ELR (cell line): ENCODE data around the gene ARHGAP6.
"Not testable (repeated sequence)": the region's sequence is repeated elsewhere in the genome, so short reads cannot be mapped to it uniquely, and the experiment has no call there.

ENCODE experiments used
- DNase-seq: peaks from one replicate; pipeline ENCODE4 v3.0.0-alpha.2; 2015; ENCODE audit warnings: low read depth

Gene ARHGAP6

DNA sequence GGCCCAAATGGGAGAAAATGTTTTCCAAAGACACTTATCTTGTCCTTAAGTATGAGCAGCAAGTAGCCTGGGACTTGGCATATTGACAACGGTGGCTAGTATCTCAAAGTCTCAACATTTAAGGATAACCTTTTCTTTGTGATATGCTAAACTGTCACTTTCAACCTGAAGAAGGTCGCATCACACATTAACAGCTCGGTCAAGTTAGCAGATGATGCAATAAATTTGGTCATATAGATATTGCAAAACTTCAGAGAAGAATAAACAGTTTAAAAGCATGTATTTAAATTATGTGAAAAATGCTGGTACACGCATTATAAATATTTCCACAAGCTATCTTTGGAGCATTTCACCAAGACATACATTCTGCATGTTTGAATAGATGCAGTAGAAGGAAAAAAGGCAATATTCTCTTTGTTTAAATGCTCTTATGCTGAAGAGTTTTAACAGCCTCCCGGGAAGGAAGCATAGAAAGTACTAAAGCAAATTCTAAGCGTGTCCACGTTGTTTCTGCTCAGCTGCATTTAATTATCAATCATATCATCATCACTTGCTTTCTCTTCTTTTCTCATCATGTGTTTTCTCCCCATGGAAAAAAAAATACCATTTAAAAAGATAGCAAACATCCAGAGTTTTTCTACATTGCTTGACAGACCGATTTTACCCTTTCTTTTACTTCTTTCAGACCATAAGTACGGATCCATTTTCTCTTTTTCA lies 24.2 kb downstream of the ARHGAP6 start:
- DNase-seq = no peak

DNA sequence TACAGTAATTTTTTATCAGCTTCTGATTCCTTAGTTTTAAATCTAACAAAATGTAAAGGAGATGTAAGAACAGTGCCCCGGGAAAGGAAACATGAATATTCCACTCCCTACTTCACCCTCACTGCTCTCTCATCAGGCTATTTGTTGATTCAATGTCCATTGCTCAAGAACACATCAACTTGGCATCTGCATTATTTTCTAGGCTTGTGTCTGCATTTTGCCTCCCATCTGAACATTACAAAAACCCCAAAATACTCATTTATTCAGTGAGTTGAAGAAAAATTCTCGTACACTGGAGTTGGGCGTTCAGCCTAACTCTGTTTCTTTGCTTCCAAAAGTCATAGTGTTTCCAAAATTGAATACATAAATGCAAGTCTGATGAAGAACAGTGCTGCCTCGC lies 25.6 kb downstream of the ARHGAP6 start:
- no peak for DNase-seq

DNA sequence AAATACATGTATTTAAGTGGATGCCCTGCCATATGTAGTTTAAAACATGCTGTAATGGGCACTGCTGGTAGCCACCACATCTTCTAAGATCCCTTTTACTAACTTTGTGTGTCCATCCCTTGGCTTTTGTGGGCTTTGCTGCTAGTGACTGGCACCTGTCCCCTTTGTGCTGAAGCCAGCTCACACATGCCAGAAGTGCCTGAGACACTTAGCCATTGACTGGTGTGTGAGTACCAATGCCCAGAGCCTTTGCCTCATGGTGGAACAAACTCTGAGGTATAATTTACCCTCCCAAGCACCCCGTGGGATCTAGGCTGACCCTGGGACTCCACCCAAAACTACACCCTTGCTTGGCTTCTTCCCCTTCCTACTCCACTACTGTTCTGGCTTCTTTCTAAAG lies 33.0 kb downstream of the ARHGAP6 start:
- no peak for DNase-seq

DNA sequence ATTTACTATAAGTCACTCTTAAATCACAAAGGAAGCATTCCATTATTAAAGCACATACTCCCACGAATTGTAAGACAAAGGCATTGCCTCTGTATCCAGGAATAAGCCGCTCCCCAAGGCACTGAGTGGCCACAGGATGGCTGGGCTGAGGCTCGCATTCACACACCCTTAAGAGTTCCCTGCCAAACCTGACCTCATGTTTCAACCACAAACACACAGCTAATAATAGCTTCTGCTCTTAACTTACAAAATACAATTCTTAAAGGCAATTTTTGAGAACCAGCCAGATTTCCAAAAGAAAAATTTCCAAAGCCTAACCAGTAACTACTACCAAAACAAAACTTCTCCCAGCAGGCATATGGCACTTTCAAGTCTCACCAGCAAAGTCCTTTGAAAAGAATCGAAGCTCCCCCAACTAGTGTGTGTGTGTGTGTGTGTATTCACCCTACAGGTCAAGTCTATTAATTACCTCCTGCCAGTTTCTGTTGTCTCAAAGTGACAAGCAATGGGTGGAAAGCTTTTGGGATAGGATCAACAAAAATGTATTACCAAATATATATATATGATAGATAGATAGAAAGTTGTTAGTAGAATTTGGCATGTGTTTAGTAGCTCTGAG lies 36.0 kb downstream of the ARHGAP6 start:
- peak; percentile 14 for DNase-seq

DNA sequence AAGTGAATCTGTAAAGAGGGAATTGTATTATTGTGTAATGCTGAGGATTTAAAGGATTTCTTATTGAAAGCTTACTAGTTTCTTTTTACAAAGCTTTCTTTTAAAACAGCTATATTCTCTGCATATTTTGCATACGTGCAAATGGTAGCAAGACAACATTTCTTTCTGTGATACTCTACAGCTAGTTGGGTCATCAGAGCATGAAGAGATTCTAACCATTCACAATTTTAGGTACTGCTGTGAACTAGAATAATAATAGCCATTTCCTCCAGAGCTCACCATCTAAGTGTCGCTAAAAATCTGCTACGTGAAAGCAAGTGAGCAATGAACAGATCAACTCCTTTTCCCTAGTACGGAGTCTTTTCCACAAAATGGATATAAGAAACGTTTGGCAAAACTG lies 37.3 kb downstream of the ARHGAP6 start:
- no peak for DNase-seq

DNA sequence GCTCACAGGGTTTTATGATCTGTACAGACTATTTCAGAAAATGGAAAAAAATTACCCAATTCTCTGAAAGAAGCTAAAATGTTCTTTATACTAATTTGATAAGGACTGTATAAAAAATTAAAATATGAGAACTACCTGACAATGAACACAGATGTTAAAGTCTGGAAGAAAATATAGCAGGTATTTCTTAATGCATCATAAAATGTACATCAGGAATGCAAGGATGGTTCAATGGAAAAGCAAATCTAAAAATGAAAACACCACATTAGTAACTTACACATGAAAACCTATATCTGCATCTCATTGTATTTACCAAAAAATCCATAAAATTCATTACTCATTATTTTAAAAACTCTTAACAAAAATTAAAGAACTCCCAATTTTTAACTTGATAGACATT lies 39.4 kb downstream of the ARHGAP6 start:
- DNase-seq = no peak

DNA sequence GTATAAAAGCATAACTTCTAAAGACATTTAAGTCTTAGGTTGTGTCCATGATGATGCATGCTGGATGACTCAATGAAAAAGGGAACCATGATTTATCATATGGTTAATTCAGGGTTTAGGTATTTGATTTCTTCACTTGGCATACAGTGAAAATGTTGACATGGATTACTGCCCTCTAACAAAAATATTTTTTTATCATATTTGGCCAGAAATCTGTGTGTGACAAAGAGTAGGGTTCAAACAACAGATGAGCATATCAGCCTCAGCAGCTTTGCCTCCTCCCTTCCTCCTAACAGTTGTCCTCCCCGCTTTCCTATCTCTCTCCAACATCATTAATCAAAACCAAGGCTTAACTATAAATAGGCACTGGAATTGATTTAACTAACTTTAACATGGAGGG lies 46.3 kb downstream of the ARHGAP6 start:
- DNase-seq = peak; percentile 46

DNA sequence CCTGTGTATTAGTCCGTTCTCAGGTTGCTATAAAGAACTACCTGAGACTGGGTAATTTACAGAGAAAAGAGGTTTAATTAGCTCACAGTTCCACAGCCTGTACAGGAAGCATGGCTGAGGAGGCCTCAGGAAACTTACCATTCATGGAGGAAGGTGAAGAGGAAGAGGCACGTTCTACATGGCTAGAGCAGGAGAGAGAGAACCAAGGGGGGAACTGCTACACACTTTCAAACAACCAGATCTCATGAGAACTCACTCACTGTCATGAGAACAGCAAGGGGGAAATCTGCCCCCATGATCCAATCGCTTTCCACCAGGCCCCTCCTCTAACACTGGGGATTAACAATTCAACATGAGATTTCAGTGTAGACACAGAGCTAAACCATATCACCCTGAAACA lies 51.5 kb downstream of the ARHGAP6 start:
- DNase-seq = not testable (repeated sequence)

DNA sequence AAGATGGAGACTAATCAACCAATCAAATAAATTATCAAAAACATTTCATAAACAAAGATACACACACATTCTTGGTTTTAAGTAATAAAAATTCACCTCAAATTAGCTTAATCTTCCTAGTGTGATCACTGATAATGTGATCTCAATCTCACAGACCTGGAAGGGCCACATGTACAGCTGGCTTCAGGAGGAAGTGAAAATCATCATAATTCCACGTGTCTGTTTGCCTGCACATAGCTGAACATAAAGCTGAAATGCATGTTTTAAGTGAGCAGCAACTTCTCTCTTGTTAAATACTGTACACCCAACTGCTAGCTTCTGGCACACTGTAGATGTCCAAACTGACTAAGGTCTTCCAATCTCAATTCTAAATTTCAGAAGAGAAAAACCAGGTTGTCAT lies 53.8 kb downstream of the ARHGAP6 start:
- no peak for DNase-seq

DNA sequence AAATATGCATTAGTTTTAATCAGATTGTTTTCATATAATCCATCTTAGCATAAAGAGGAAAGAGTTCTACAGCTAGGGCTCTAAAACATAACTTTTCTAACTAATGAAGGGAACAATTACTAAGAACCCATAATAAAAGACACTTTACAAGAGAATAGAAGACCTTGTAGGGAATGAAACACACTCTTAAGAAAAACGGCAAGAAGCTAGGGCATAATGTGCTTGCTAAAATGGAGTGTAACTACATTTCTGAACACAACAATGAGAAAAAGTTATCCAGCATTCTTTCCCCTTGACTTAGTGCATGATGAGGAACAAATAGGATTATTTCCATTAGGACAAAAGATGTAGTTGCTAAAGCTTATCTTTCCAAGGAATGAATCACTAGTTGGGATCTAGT lies 54.6 kb downstream of the ARHGAP6 start:
- DNase-seq = no peak

DNA sequence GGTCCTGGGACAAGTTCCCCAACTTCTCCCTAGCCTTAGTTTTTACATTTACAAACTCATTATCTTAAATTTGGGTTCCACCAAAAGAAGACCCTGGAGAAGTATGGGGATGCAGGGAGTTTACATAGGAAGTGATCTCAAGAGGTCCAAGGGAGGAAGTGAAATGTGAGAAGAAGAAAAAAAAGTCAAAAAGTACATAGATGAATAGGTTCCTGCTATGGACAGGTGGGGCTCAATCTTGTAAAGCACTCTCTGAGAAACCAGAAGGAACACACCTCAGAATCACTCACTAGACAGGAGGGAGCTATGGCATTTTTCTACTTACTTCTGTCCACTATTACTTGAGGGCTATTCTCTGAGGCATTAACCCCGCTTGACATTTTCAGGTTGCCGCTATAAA lies 56.6 kb downstream of the ARHGAP6 start:
- DNase-seq = no peak

DNA sequence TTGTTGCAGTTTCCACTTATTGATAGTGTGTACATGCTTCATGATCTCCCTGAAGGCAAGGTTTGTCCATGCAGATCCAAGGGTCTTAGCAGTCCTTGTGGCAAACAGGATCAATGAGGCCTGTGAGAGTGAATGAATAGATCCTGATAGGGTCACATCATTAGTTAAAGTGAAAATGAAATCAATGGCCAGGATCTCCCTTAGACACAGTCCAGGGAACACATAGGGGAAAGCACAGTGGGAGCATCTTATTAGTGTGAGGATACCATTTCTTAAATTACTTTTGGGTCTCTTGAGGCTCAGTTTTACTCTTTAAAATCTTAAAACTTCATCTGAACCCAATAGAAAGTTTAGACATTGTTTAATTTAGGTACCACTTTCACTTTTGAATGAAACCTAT lies 59.3 kb downstream of the ARHGAP6 start:
- DNase-seq = no peak

DNA sequence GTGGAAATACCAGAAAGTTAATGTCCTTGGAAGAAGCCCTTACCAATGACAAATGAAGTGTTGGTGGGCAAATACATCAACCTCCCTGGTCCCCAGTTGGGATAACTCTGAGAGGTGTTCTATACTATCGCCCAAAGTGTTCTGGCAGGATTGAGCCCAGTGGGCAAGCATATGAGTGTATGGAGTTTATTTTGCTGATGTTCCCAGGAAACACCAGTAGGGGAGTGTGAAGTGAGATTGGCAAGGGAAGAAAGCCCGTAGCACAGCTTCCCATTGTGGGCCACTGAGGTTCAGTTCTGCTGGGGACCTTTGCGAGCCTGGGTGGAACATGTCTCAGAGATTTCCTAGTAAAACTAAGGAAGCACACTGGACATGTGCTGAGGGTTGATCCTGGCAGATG lies 65.1 kb downstream of the ARHGAP6 start:
- peak; percentile 0 for DNase-seq

DNA sequence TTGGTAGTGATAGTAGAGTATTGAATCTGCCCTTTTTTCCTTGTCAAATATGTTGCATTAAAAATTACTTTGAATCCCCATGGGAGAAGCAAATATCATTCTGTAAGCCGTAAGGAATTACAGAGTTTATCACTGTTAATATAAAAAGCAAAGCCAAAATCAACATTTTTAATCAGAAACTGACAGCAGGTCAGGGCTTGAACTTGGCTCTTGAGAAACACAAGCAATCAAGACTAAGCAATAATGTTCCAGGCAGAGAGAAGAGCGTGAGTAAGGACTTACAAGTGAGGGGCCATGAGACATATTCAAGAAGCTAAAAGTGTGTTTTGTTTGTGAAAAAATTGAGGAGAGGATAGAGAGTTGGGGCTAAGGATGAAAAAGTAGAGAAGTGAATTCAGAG lies 68.2 kb downstream of the ARHGAP6 start:
- DNase-seq = no peak

DNA sequence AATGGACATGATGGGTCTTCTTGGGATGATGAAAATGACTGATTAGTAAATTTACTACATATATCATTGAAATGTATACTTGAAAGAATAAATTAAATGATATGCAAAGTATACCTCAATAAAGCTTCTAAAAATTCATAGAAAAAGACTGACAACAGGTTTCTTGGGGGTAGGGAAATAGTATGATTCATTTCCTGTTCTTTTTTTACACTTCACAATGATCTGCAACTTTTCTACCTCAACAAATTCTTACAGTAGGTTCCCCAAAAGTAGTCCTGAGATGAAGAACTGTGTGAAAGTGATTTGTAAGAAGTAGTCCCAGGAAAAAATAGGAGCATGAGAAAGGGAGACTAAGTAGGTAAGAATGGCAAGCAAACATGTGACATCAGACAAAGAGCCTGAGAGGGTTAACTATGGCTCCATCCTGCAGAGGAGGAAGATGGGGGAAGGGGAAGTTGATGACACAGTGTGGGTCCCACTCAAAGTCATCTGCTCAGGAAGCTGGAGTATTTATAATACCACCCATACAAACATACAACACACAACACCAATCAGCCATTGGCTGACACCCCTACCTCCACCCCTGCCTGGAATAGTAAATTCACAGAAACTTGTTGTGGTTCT lies 73.9 kb downstream of the ARHGAP6 start:
- DNase-seq = peak; percentile 32

DNA sequence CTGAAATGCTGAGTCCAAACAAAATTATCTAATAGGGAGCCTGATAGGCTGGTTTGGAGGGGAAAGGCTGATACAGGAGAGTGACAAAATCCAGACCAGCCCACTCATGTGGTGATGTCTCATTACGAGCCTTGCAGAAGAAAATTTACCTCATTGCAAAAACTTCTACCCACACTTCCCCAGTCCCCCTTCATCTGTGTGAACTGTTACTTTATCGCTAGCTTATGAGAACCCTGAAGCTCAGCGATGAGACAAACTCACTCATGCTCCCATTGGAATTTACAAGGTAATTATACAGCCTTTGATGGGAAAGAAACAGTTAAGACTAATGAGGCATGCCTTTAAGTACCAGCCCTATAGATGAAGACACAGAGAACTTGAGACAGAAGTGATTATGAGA lies 76.1 kb downstream of the ARHGAP6 start:
- no peak for DNase-seq

DNA sequence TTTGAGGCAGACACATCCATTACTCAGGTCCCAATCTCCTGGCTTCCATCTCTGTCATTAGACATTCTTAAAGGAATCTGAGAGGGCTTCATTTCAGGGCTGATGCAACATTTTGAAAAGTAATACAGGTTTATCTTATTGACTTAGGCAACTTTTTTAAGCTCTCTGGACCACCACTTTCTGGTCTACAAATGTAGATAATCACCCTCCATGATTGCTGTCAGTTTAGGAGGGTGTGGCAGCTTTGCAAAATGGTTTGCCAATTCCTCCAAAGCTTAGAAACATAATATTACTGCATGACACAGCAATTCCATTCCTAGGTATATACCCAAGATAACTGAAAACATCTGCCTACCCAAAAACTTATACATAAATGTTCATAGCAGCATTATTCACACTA lies 77.6 kb downstream of the ARHGAP6 start:
- no peak for DNase-seq

DNA sequence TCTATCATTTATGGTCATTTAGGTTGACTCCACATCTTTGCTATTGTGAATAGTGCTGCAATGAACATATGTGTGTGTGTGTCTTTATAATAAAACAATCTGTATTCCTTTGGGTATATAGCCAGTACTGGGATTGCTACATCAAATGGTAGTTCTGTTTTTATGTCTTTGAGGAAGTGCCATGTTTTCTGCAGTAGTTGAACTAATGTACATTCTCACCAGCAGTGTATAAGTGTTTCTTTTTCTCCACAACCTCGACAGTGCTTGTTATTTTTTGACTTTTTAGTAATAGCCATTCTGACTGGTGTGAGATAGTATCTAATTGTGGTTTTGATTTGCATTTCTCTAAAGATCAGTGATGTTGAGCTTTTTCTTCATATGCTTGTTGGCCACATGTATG lies 80.5 kb downstream of the ARHGAP6 start:
- no peak for DNase-seq

DNA sequence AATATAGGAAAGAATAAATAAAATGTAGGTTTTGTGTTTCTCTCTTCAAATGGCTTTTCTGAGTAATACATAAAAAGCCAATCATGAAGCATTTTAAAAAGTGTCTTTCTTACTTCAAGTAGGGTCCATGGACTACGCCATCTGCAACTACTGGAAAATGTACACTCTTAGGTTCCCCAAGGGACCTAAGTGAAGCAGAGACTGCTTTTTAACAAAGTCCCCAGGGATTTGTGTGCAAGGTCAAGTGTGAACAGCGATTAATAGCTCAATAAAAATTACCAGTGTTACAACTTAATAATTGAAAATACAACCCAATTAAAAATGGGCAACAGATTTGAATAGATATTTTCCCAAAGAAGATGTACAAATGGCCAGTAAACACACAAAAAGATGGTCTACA lies 84.9 kb downstream of the ARHGAP6 start:
- no peak for DNase-seq

DNA sequence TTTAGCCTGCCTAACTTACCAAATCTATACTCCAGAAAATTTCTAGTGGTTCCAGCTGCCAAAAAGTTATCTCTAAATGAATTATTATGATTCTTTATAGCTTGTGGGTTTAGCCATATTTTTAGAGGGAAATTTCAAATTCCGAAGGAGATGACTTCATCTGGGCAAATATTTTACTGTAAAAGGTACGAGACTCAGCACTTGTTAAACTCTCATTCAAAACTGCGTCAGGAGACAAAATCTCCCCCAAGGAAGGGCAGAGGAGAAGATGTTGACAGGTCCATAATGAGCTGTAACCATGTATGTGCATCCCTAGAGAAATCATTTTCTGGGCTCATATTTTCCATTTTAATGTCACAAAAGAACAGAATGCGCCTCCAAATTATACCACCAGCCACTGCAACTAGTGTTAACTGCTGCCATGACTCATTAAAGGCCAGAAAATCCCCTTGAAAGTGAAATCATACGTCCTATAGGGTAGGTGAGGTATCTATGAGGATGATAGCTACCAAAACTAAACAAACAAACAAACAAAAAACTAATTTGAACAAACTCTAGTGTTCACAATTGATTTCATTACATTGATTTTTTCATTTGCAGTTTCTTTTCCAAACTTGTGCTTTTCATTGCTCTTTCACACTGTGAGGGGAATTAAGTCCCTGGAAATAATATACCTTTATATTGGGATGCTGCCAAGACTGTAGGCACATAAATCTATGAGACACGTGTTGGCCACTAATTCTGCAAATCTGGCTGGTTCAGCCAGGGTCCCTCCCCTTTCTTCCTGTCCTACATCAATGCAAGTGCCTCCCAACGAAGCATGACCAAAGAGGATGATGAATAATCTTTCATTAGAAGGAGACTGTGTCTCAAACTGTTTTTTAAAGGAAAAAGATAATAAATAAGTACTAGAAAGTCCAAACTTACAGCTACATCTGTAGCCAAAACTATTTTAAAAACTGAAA lies 85.8 kb downstream of the ARHGAP6 start:
- peak; percentile 30 for DNase-seq

DNA sequence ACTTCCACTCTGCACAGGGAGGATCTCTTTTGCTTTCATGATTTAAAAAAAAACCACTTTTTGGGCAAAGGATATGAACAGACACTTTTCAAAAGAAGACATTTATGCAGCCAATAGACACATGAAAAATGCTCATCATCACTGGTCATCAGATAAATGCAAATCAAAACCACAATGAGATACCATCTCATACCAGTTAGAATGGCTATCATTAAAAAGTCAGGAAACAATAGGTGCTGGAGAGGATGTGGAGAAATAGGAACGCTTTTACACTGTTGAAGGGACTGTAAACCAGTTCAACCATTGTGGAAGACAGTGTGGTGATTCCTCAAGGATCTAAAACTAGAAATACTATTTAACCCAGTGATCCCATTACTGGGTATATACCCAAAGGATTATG lies 87.4 kb downstream of the ARHGAP6 start:
- DNase-seq = not testable (repeated sequence)

DNA sequence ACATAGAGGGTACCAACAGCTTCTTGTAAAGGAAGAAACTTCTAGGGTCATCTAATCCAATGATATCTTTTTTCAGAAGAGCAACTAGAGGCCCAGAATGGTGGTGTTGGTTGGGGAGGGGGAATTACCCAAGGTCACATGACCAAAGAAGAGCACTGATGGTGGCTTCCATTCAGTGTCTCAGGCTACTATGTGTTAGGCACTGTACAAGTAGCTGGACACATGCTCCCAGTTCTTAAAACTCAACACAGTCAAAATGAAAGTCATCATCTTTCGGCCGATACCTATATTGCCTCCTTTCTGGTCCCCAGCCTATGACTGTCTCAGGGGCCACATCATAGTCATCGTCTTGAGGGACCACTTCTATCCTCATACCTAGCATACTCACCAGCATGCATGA lies 88.1 kb downstream of the ARHGAP6 start:
- no peak for DNase-seq

DNA sequence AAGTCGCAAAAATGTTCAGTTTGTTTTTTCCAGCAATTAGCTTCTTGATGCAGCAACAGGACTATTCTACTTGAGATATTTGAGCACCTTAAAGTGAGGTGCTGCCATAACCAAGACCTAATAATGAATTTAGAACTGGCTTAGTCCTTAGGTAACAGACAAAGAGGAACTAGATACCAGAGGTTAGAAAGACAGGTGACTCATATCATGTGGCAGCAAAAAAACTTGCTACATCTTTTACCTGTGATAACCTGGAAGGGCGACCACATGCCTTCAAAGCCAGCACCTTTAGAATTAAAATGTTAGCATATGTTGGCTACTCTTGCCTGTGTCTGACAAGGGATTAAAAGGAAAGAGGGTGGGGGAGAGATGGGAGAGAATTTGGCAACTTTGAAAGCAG lies 90.4 kb downstream of the ARHGAP6 start:
- DNase-seq = no peak
